Neural progenitor cell (in vitro differentiated cells): ENCODE measurements around the gene RGS8. TPM values are rescaled to one million over a fixed set of nuclear protein-coding genes. Genes with fewer than 3 reads are reported as not detected.

Experiments
- DNase-seq: peaks from one replicate; pipeline ENCODE4 v3.0.0-alpha.2; 2016; ENCODE audit warnings: low spot score
- H2AFZ ChIP-seq: fragments of 200-600 bp; sonication (generic); replicated peaks from 2 replicates; pipeline ENCODE4 v1.6.1; 2016; ENCODE audit warnings: antibody characterized with exemption
- H3F3A ChIP-seq: fragments of 200-600 bp; sonication (generic); 2 replicates; pipeline ENCODE4 v1.6.1; 2016; ENCODE audit warnings: antibody characterized with exemption, low read depth
- H3K27ac ChIP-seq: fragments of 200-600 bp; sonication (generic); 2 replicates; pipeline ENCODE4 v1.5.1; 2016; ENCODE audit warnings: mild to moderate bottlenecking
- H3K27me3 ChIP-seq: fragments of 200-600 bp; sonication (generic); 2 replicates; pipeline ENCODE4 v1.6.1; 2016; ENCODE audit warnings: mild to moderate bottlenecking, moderate library complexity
- H3K36me3 ChIP-seq: fragments of 200-600 bp; sonication (generic); 2 replicates; pipeline ENCODE4 v1.5.1; 2016
- H3K4me1 ChIP-seq: fragments of 200-600 bp; sonication (generic); 2 replicates; pipeline ENCODE4 v1.6.1; 2016; ENCODE audit warnings: mixed run types
- H3K4me2 ChIP-seq: fragments of 200-600 bp; sonication (generic); 2 replicates; pipeline ENCODE4 v1.6.1; 2016
- H3K4me3 ChIP-seq: fragments of 200-600 bp; sonication (generic); 2 replicates; pipeline ENCODE4 v1.5.1; 2016
- H3K79me2 ChIP-seq: fragments of 200-600 bp; sonication (generic); 2 replicates; pipeline ENCODE4 v1.6.1; 2016; ENCODE audit warnings: low read depth
- H3K9ac ChIP-seq: fragments of 200-600 bp; sonication (generic); 2 replicates; pipeline ENCODE4 v1.6.1; 2016
- H3K9me3 ChIP-seq: fragments of 200-600 bp; sonication (generic); 2 replicates; pipeline ENCODE4 v1.5.1; 2016; ENCODE audit warnings: low read depth
- H4K20me1 ChIP-seq: fragments of 200-600 bp; sonication (generic); 2 replicates; pipeline ENCODE4 v1.6.1; 2016; ENCODE audit warnings: low read depth
- H3K27ac Mint-ChIP-seq: 3 replicates; pipeline ENCODE4 v1.8.0; 2021; ENCODE audit warnings: mixed read lengths
- H3K27me3 Mint-ChIP-seq: 2 replicates; pipeline ENCODE4 v1.8.0; 2022; ENCODE audit warnings: low read depth, mild to moderate bottlenecking, inconsistent platforms, moderate library complexity, mixed read lengths; ENCODE audit not compliant: insufficient read depth
- H3K36me3 Mint-ChIP-seq: 3 replicates; pipeline ENCODE4 v1.8.0; 2021; ENCODE audit warnings: mixed read lengths
- H3K4me1 Mint-ChIP-seq: 3 replicates; pipeline ENCODE4 v1.8.0; 2021; ENCODE audit warnings: mixed read lengths
- H3K4me3 Mint-ChIP-seq: 3 replicates; pipeline ENCODE4 v1.8.0; 2021; ENCODE audit warnings: mild to moderate bottlenecking, moderate library complexity, mixed read lengths
- H3K9me3 Mint-ChIP-seq: 3 replicates; pipeline ENCODE4 v1.8.0; 2020; ENCODE audit warnings: mixed read lengths
- CTCF ChIP-seq: fragments of 200-600 bp; sonication (generic); IDR thresholded peaks from 2 replicates; pipeline ENCODE4 v1.5.1; 2017; ENCODE audit warnings: antibody characterized with exemption, mild to moderate bottlenecking
- EZH2 ChIP-seq: fragments of 200-600 bp; sonication (generic); IDR thresholded peaks from 2 replicates; pipeline ENCODE4 v1.6.1; 2017; ENCODE audit warnings: antibody characterized with exemption, mild to moderate bottlenecking, moderate library complexity
- EZH2phosphoT487 ChIP-seq: fragments of 200-600 bp; sonication (generic); IDR thresholded peaks from 2 replicates; pipeline ENCODE4 v1.6.1; 2017; ENCODE audit warnings: antibody characterized with exemption
- total RNA-seq: library from RNA; depleted of rRNA; stranded (reverse); fragments of >200 nt; gene quantifications from 2 replicates; pipeline ENCODE4 v1.2.3, GENCODE V29; 2015; ENCODE audit warnings: low replicate concordance

RGS8 gene
- total RNA-seq, 1 donor from 2014 or later, result 0.99 TPM

DNA sequence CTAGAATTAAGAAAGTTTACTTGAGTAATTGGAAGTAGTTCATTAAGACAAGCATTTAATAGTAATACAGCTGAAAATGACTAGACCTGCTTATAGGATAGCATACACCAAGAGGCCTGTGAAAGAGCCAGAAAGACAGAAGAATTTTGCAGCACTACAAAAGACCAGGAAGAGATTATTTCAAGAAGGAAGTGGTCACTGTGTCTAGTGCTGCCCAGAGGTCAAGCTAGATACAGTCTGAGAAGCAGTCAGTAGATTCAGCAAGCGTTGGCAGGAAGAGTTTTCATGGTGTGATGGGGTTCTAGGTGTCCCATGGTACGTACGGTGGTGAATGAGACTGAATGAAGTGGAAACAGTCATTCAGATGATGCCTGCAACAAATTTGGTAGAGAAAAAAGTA, 31.5 kb downstream of the RGS8 start:
- no peak overlapping the region for H3K9ac ChIP-seq
- no peak overlapping the region for H2AFZ ChIP-seq
- no peak overlapping the region for H3K27ac ChIP-seq
- H3K4me1 ChIP-seq, result peaks cover 9% of the 10 kb centered on the region
- no peak overlapping the region for H3K4me2 ChIP-seq
- H3K79me2 ChIP-seq, result no peaks in the 10 kb centered on the region
- Mint-ChIP-seq H3K4me1 (peaks cover 4% of the 10 kb centered on the region), H3K27me3 (no peaks in the 10 kb centered on the region), H3K36me3 (no peaks in the 10 kb centered on the region), H3K9me3 (no peaks in the 10 kb centered on the region), H3K27ac (no peak overlapping the region), H3K4me3 (no peak overlapping the region)
- no peaks in the 10 kb centered on the region for H3K36me3 ChIP-seq
- no peaks in the 10 kb centered on the region for H4K20me1 ChIP-seq
- H3F3A ChIP-seq, result no peaks in the 10 kb centered on the region
- DNase-seq, result no peak
- no peaks in the 10 kb centered on the region for H3K9me3 ChIP-seq
- no peaks in the 10 kb centered on the region for H3K27me3 ChIP-seq
- no peak overlapping the region for H3K4me3 ChIP-seq
- no peak for TF ChIP-seq EZH2phosphoT487
- TF ChIP-seq CTCF, result no peak

DNA sequence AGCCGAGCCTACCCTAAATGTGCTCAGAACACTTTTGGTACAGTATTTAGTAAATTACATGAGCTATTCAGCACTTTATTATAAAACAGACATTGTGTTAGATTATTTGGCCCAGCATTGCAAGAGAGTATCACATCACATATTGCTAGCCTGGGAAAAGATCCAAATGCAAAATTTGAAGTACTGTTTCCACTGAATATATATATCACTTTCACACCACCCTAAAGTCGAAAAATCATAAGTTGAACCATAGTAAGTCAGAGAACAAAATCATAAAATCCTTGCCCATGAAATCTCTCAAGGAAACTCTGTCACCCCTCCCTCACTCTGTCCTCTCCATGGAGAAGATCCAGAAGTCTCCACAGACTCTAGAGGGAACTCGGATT, 33.1 kb downstream of the RGS8 start:
- Histone ChIP-seq H3K4me3 (no peak overlapping the region), H3K79me2 (no peaks in the 10 kb centered on the region), H2AFZ (no peak overlapping the region), H3F3A (no peaks in the 10 kb centered on the region), H3K27ac (no peak overlapping the region), H3K4me1 (peaks cover 3% of the 10 kb centered on the region), H3K36me3 (no peaks in the 10 kb centered on the region), H4K20me1 (no peaks in the 10 kb centered on the region), H3K9ac (no peak overlapping the region), H3K4me2 (no peak overlapping the region), H3K27me3 (no peaks in the 10 kb centered on the region), H3K9me3 (no peaks in the 10 kb centered on the region)
- no peak for DNase-seq
- no peak overlapping the region for H3K27ac Mint-ChIP-seq
- no peak for TF ChIP-seq CTCF
- TF ChIP-seq EZH2, result no peak
- no peak for TF ChIP-seq EZH2phosphoT487
- H3K4me1 Mint-ChIP-seq, result no peaks in the 10 kb centered on the region
- H3K9me3 Mint-ChIP-seq, result no peaks in the 10 kb centered on the region
- no peaks in the 10 kb centered on the region for H3K36me3 Mint-ChIP-seq
- no peaks in the 10 kb centered on the region for H3K27me3 Mint-ChIP-seq
- H3K4me3 Mint-ChIP-seq, result no peak overlapping the region

DNA sequence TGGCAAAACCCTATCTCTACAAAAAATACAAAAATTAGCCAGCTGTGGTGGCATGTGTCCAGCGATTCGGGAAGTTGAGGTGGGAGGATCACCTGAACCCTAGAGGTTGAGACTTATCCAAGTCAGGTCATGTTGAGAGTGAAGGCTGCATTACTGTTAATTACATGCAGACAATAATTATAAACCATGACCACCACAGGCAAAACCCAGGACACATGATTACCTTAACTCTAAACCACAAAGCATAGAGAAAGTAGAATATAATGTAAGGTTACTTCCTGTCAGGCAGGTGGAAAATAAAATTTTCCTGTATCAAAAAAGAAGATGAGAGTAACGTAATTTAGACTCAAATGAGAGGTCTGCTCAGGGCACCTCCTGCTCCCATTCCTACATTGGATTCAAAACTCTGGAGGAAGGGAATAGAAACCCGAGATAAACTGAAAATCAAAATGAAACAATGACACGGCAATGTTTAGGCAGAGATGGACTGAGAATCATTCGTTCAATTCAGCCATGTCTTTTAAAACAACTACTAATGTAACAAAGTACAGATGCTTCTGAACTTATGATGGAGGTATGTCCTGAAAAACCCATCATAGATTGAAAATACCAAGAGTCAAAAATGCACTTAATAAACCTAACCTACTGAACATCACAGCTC, 33.6 kb downstream of the RGS8 start:
- TF ChIP-seq EZH2, result no peak
- TF ChIP-seq EZH2phosphoT487, result no peak
- no peak for TF ChIP-seq CTCF
- no peaks in the 10 kb centered on the region for H3F3A ChIP-seq
- no peak overlapping the region for H3K4me3 Mint-ChIP-seq
- no peak overlapping the region for H3K9ac ChIP-seq
- no peak for DNase-seq
- no peaks in the 10 kb centered on the region for H3K4me1 ChIP-seq
- no peaks in the 10 kb centered on the region for H3K36me3 Mint-ChIP-seq
- no peak overlapping the region for H3K27ac ChIP-seq
- no peak overlapping the region for H3K4me3 ChIP-seq
- H3K9me3 ChIP-seq, result no peaks in the 10 kb centered on the region
- H2AFZ ChIP-seq, result no peak overlapping the region
- no peaks in the 10 kb centered on the region for H4K20me1 ChIP-seq
- H3K4me2 ChIP-seq, result no peak overlapping the region
- H3K27ac Mint-ChIP-seq, result no peak overlapping the region
- H3K79me2 ChIP-seq, result no peaks in the 10 kb centered on the region
- H3K4me1 Mint-ChIP-seq, result no peaks in the 10 kb centered on the region
- H3K27me3 Mint-ChIP-seq, result no peaks in the 10 kb centered on the region
- no peaks in the 10 kb centered on the region for H3K9me3 Mint-ChIP-seq
- no peaks in the 10 kb centered on the region for H3K27me3 ChIP-seq
- no peaks in the 10 kb centered on the region for H3K36me3 ChIP-seq
